NOMO-1 treated with DMSO at 0.1 percent for 48 hours (cell line): ENCODE measurements around the gene TRPV4.

Experiments
- DNase-seq: peaks from one replicate; lab custom pipeline; 2025; ENCODE audit not compliant: unreplicated experiment; lab: John Stamatoyannopoulos, UW

Gene TRPV4

GRCh38 chr12:109808876-109809646 lies 24.1 kb downstream of the TRPV4 start:
- no peak for DNase-seq

- no peak for DNase-seq
These were observed 25.1 kb downstream of the TRPV4 start for GRCh38 chr12:109807954-109808643.

- peak; percentile 45 for DNase-seq
These were observed 28.1 kb downstream of the TRPV4 start for GRCh38 chr12:109804820-109805761.

GRCh38 chr12:109803678-109804077 lies 29.5 kb downstream of the TRPV4 start:
- DNase-seq, result no peak

DNA sequence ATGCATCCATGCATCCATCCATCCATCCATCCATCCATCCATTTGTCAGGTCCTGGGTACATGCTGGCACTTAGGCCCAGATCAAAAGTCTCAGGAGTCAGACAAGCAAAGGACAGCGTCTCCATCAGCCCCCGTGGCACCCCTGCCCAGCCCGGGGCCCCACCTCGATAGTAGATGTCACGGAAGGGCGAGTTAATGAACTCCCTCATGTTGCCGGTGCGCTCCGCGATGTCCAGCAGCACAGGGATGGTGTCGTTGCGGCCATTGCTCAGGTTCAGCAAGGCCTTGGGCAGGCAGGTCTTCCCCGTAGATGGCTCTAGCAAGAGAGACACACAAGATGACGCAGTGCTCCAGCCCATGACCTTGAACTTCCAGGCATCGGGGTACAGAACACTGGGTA lies 30.4 kb downstream of the TRPV4 start:
- DNase-seq, result no peak

DNA sequence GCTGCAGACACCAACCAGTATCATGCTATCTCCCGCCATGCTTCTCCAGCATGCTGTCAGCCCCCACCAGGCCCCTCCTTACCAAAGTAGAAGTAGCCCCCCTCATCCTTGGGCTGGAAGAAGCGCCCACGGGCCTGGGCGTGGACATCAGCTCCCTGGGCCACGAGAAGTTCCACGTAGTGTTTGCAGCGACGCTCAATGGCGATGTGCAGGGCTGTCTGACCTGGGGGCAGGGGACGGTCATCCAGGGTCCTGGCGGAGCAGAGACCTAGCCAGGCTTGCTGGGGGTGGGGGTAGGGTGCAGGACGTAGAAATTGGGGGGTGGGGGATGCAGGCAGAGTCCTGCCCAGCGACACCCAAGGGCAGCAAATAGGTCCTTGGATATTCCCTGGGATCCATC lies 32.7 kb downstream of the TRPV4 start:
- DNase-seq, result no peak

DNA sequence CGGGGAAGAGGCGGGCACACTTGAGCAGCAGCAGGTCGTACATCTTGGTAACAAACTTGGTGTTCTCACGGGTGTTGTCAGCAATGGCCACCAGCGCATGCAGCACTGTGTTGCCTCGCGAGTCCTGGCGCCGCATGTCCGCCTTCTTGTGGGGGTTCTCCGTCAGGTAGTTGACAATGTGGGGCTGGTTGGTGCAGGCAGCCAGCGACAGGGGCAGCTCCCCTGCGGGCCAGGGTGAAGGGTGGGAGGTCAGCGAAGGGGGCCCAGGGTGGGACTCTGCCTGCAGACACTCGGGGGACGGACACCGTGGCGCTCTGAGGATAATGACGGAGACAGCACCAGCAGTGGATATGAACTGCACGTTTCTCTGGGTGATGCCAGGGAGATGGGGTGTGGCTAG lies 34.5 kb downstream of the TRPV4 start:
- no peak for DNase-seq

DNA sequence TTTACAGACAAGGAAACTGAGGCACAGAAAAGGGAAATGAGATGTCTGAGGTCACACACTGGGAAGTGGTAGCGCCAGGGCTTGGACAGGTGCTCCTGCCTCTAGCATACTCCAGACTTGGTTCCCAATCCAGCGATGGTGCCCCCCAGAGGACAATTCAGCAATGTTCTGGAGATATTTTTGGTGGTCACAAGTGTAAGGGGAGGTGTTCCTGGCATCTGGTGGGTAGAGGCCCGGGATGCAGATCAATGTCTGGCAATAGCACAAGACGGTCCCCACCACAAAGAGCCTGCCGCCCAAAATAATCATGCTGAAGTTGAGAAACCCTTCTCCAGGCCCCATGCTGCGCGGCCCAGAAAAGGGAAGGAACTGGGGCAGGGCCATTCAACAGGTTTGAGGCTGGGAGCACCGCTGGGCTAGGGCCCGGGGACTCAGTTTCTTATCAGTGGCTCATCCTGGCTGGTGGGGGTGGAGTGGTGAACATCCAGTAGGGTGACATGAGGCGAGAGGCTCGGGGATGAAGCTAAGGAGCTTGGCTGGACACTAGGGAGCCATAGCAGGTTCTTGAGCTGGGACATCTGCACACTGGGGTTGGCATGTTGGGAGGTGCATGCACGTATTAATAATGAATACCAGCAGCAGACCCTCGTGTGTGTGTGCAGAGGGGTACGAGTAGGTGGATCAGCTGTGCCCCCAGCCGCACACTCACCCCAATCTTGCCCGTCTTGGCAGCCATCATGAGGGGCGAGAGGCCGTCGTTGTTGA lies 35.1 kb downstream of the TRPV4 start:
- DNase-seq, result peak; percentile 89

DNA sequence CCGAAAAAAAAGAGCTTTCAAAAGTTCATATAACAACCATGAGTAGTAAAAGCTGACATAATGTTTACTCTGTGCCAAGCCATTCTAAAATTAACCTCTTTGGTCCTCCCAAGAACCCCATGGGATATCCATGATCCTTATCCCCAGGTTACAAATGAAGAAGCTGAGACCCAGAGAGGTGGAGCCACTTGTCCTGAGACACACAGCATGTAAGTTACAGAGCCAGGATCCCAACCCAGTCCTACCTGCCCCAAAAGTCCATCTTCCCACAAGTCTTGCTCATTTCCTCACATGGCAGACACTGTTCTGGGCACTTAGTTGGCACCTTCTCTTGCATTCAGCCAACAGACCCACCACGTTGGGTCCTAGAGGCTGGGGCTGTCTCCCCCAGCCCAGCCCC lies 37.1 kb downstream of the TRPV4 start:
- no peak for DNase-seq

DNA sequence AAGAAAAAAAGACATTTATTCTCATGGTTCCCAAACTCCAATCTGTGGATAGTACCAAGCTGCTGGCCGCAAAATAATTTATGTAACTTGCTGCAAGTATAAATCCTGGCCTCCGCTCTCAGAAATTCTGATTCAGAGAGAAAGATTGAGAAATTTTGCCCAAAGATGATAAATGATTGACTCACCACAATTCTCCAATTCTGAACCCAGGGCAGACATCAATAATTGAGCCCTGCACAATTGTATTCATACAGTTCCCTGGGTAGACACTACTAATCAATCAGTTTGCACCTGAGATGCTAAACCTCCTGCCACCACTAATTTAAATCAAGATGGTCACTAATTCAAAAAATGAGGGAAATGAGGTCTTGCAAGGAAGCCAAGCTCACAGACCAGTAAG lies 38.2 kb downstream of the TRPV4 start:
- peak; percentile 49 for DNase-seq

DNA sequence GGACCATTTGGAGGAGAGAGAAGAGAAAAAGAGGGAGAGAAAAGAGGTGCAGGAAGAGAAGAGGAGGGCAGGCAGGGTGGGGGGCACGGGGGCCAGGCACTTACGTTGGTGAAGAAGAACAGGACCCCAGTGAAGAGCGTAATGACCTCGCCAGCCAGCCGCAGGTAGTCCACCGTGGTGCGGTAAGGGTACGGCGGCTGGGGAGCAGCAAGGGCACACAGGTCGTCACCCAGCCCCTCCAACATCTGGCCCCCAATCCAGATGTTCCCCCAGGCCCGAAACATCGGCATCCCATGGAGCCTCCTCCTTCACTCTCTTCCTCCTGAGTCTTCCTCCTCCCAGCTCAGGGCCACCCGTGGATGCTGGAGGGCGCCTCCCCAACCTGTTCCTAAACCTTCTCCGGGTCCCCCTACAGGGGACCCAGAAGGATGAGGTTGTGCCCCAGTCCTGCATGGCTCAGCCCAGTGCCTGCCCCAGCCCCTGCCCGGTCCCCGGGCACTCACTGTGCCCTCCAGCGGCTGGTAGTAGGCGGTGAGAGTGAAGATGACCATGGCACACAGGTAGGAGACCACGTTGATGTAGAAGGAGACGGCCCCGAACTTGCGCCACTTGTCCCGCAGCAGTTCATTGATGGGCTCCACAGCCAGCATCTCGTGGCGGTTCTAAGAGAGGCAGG lies 39.2 kb downstream of the TRPV4 start:
- DNase-seq, result no peak

- no peak for DNase-seq
These were observed 39.8 kb downstream of the TRPV4 start for GRCh38 chr12:109793411-109793810.

DNA sequence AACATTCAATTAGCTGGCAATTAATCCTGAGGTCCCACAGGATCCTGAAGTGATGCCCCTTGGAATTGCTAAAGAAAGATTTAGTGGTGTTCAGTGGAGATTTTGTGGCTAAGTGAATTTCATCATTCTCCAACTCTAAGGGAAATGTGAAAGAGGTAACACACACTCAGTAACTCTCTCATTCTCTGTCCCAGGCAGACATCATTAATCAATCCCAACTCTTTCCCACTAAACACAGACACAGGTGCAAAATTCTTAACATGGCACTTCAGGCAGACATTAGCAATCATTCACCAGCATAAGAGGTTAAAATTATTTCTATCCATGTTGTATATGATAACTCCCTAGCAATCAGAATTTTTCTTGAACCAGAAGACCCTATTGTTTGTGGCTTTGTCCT lies 40.2 kb downstream of the TRPV4 start:
- no peak for DNase-seq

GRCh38 chr12:109789526-109790048 lies 43.6 kb downstream of the TRPV4 start:
- DNase-seq, result no peak

DNA sequence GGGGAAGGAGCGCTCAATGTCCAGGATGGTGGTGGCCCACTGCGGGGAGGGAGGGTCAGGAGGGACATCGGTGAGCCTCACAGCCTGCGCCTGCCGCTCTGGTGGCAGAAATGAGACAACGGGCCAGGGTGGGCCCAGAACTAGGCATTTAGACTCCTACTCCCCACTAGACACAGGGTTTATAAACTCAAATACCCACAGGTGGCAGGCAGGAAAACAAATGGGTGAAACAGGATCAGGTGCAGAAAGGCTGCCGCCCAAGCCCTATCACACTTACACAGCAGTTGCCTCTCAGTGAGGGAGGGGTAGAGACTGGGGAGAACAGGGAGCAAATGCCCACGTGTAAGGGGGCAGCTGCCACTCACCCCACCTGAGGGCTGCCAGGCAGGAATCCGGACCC lies 46.4 kb downstream of the TRPV4 start:
- no peak for DNase-seq

DNA sequence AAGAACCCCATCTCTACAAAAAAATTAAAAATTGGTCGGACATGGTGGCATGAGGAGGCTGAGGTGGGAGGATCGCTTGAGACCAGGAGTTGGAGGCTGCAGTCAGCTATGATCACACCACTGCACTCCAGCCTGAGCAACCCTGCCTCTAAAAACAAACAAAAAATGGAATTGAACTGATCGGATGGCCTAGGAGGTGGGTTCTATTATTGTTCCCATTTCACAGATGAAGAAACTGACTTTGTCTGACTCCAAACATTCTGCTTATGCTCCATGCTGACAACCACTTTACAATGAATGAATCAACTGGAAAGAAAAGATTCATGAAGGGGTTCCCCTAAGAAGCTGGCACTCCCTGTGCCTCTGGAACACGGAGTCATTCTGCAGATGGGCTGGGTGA lies 47.3 kb downstream of the TRPV4 start:
- no peak for DNase-seq

DNA sequence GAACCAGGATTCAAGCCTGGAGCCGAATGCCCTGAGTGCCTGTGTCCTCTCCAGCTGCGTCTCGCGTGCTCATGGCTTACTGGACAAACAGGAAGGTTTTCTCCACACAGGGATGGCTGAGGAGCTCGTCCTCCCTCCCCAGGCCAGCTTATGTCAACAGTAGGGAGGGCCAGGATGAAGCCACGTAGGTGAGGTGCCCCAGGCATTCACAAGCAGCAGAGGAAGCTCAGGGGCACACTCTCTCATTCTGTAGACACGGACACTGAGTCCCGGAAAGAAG lies 49.3 kb downstream of the TRPV4 start:
- DNase-seq, result no peak

DNA sequence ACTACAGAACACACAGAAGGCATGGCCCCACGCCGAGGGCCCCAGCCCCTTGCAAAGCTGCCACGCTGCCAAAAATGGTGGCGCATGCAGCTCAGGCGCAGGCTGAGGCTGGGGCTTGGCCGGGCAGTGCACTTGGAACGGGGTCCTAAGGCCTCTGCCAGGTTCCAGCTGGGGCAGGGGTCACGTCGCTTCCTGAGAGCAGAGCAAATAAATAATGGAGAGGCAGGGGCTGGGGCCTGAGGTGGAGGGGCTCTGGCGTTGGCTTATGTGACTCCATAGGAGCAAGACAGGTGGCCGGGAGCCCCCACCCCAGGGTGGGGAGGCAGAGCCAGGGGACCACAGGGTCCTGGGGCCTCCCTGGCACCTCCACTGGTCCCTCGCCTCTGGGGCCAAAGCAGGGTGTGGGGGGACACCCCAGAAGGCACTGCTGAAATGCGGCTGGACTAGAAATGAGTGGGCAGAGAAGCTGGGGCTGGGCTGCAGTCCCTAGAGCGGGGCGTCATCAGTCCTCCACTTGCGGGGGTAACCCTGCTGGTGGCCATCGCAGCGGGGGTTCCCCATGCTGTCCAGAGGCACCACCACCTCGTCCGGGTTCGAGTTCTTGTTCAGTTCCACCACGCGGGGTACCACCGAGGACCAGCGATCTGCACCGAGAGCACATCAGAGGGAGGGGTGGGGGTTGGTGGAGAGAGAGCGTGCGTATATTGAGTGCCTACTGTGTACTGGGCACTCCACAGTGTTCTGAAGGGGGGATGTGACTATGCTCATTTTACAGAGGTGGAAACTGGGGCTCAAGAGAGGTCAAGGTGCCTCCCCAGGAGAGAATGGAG lies 49.8 kb downstream of the TRPV4 start:
- no peak for DNase-seq

DNA sequence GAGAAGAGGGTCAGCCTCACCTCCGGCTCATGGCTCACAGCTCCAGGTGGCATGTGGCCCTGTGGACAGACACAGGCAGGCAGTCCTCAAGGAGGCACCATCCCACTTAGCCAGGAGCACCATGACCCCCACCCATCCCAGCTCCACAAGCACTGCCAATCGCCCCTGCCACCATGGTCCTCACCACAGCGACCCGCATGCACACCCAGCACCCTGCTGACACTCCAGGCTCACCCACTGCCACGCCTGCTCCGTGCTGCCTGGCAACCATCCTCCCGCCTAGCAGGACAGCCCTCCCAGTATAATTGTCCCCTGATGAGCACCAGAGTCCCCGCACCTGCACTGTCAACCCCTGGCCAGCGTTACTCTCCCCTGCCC lies 50.9 kb downstream of the TRPV4 start:
- no peak for DNase-seq
